ENCODE results near the gene CCDC3.

DNA sequence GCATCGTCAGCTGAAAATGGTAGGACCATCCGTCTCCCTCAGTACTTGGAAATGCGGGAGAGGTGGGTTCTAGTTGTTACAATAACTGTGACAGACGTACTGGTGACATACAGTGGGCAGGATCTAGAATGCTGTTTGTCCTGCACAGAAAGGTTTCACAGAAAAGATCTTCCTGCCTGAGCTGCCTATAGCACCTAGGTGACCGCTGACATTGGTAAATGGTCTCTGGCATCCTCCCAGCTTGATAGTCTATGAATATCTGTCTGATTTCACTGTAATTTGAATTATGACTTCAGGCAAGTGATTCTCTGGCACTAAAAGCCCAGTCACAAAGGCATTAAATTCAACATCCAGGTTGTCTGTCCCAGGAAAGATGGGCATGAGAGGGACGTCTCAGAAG is 38.2 kb upstream of the CCDC3 start:
- no peak for TF ChIP-seq MXI1 (conservative IDR thresholded peaks at IDR 0.05; ENCODE audit: poor library complexity, severe bottlenecking)
- TF ChIP-seq, protein P1, sequence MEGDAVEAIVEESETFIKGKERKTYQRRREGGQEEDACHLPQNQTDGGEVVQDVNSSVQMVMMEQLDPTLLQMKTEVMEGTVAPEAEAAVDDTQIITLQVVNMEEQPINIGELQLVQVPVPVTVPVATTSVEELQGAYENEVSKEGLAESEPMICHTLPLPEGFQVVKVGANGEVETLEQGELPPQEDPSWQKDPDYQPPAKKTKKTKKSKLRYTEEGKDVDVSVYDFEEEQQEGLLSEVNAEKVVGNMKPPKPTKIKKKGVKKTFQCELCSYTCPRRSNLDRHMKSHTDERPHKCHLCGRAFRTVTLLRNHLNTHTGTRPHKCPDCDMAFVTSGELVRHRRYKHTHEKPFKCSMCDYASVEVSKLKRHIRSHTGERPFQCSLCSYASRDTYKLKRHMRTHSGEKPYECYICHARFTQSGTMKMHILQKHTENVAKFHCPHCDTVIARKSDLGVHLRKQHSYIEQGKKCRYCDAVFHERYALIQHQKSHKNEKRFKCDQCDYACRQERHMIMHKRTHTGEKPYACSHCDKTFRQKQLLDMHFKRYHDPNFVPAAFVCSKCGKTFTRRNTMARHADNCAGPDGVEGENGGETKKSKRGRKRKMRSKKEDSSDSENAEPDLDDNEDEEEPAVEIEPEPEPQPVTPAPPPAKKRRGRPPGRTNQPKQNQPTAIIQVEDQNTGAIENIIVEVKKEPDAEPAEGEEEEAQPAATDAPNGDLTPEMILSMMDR (IDR thresholded peaks at IDR 0.05; ENCODE audit: poor library complexity, severe bottlenecking): no peak
- no peak for TF ChIP-seq POLR2AphosphoS5 (IDR thresholded peaks at IDR 0.05)
- no peak for TF ChIP-seq EZH2 (IDR thresholded peaks at IDR 0.05; ENCODE audit: borderline replicate concordance, insufficient read depth, low read length, poor library complexity, severe bottlenecking)
- TF ChIP-seq EP300 (conservative IDR thresholded peaks at IDR 0.05; ENCODE audit: poor library complexity, severe bottlenecking): no peak
- TF ChIP-seq TAF1 (IDR thresholded peaks at IDR 0.05; ENCODE audit: low read depth): no peak
- TF ChIP-seq SMC3 (conservative IDR thresholded peaks at IDR 0.05; ENCODE audit: poor library complexity): no peak
- TF ChIP-seq RAD21 (conservative IDR thresholded peaks at IDR 0.05): no peak
- TF ChIP-seq, protein P2, sequence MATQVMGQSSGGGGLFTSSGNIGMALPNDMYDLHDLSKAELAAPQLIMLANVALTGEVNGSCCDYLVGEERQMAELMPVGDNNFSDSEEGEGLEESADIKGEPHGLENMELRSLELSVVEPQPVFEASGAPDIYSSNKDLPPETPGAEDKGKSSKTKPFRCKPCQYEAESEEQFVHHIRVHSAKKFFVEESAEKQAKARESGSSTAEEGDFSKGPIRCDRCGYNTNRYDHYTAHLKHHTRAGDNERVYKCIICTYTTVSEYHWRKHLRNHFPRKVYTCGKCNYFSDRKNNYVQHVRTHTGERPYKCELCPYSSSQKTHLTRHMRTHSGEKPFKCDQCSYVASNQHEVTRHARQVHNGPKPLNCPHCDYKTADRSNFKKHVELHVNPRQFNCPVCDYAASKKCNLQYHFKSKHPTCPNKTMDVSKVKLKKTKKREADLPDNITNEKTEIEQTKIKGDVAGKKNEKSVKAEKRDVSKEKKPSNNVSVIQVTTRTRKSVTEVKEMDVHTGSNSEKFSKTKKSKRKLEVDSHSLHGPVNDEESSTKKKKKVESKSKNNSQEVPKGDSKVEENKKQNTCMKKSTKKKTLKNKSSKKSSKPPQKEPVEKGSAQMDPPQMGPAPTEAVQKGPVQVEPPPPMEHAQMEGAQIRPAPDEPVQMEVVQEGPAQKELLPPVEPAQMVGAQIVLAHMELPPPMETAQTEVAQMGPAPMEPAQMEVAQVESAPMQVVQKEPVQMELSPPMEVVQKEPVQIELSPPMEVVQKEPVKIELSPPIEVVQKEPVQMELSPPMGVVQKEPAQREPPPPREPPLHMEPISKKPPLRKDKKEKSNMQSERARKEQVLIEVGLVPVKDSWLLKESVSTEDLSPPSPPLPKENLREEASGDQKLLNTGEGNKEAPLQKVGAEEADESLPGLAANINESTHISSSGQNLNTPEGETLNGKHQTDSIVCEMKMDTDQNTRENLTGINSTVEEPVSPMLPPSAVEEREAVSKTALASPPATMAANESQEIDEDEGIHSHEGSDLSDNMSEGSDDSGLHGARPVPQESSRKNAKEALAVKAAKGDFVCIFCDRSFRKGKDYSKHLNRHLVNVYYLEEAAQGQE (IDR thresholded peaks at IDR 0.05; ENCODE audit: borderline replicate concordance): no peak

Measured in neural cell (in vitro differentiated cells).